Measurements from ENCODE around the gene HMGB4.

HMGB4 gene, protein sequence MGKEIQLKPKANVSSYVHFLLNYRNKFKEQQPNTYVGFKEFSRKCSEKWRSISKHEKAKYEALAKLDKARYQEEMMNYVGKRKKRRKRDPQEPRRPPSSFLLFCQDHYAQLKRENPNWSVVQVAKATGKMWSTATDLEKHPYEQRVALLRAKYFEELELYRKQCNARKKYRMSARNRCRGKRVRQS

DNA sequence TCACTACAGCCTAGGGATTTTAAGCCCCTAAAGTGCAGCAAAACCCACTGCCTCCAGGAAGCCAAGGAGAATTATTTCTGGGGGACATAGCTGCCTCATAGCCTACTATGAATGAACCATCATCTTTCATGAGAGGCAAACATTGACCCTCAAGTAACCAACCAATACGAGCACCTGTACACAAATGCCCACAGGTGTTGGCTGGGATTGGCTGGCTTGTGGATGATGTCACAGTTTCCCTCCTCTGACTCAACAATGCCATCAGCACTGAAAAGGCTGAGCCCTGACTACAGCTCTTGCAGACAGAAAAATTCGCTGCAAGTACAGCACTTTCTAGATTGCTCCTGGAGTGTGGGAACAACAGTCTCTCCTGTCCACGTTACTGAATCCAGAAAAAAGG, at the start of gene HMGB4:
TSS of gene HMGB4 (plus strand) at position 301 of the 400 bp plus-strand sequence. CDS start 113 bp downstream, outside the sequence.
- DNase-seq (ENCODE audit: low read depth in 1 of 2, low spot score in 1 of 2) = no peak

DNA sequence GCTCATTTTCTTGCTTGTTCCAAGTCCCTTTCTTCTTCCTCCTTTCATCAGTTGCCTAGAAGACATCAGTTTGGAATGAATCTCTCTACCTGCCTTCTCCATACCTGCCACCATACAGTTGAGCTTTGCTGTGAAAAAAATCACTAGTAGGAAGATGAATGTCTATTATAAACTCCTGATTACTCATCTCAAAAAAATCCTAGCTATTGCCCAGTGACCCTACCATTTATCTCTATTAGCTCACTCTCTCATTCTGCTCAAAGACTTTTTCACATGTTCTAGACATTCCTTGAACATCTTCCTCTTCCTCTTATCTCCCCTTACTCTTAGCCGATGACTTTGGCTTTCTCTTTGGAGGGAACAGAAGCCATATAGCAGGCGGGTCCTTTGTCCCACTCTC, 49.7 kb upstream of the HMGB4 start:
- DNase-seq (ENCODE audit: low read depth in 1 of 2, low spot score in 1 of 2) = no peak

DNA sequence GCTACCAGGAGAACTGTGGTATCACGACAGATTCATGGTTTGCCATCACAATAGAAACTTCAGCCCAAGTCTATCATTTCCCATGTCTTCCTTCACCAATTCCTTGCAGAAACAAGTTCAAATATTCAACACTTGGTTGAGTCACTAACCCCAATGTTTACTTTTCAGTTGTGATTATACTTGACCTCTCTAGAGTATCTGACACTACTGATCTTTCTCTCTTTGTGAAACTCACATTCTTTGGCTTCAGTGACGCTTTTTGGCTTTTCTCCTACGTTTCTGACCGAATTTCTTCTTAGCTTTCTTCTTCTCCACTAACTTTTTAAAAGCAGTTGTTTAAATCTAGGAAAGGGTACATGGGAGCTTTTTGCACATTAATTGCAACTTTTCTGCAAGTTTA, 48.8 kb upstream of the HMGB4 start:
- no peak for DNase-seq (ENCODE audit: low read depth in 1 of 2, low spot score in 1 of 2)

DNA sequence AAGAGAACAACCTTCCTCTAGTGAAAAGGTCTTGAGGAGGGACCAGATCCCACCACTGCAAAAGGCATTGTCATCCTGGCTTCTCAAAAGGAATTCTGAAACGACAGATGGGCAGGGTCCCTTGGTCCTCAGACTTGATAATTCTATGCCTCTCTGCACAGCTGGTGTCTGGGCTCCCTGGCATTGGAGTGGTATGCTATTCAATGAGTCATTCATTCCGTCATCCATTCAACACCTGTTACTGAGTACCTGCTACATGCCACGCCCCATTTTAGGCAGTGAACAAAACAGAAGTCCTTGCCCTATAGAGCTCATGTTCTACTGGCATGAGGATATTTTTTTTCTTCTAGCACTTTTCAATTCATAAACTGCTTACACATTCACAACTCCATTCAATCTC, 45.8 kb upstream of the HMGB4 start:
- no peak for DNase-seq (ENCODE audit: low read depth in 1 of 2, low spot score in 1 of 2)

DNA sequence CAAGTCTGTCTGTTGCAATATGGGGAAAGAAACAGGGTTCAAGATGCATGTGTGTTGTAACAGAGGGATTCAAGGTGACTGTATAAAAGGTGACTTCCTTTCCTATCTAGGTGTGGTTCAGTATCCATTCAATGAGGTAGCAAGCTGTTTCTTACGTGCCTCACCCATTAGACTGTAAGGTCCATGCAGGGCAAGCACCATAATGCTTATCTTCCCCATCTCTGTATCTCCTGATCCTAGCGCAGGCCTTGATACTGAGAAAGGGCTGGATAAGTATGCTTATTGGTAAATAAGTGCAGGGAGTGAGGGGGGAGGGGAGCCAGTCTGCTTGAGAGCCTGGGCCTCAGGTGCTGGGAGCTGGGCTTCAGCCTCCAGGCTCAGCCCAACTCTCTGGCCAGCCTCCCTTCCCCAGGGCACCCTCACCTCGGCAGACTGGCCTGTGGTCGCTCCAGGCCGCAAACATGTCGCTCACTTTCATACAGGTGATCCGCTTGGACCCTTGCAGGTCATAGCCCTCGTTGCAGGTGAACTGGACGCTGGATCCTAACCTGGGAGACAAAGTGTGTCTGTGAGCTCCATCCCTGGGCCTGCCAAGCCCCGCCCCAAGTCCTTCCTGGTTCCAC, 44.5 kb upstream of the HMGB4 start:
- no peak for DNase-seq (ENCODE audit: low read depth in 1 of 2, low spot score in 1 of 2)

DNA sequence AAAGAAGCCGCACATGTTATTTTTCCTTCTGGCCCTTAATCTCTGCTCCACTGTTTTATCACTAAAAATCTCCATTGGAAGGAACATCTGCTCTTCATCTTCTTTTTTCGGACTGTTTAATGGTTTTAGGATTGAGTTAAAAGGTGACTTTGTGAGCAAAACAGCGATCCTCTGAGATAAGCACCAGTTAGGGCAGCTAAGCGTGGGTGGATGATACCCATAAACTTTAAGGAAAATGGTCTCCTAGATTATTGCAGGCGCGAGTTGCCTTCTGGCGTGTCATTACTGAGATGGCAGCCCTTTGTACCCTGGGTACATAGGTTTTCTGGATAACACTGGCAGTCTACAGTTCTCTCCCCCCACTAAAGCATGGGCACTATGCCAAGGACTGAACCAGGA, 44.0 kb upstream of the HMGB4 start:
- DNase-seq (ENCODE audit: low read depth in 1 of 2, low spot score in 1 of 2) = no peak

DNA sequence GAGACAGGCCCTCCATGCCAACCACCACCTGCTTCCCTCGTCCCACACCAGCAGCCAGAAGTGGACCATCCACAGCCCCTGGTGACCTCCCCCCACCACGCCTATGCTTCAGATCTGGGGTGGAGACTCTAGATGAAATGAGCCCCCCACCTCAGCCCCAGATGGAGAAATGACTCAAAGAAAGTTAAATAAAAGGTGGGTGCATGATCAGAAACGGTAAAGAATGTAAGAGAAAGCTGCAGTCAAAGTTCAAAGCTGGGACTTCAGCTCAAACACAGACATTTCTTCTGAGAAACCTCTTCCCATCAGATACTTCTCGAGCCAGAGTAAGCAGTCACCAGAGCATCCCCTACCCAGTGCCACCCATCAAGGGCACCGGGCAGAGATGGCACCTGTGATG, 43.1 kb upstream of the HMGB4 start:
- no peak for DNase-seq (ENCODE audit: low read depth in 1 of 2, low spot score in 1 of 2)

DNA sequence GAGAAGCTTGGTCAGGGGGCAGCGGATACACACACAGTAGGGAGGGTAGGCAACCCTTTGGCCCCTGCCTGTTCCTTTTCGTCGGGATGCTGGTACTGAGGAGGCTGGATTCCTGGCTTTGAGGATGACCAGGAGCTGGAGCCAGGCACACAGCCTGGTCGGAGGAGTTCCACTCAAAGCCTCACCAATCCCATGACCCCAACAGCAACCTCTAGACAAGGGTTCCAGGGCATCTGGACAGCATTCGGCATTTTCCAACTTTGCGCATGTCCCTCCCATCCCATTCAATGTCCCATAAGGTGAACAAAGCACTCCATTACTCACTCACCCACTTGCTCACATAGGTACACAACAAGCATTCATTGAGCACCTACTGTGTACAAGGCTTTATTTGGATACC, 42.6 kb upstream of the HMGB4 start:
- no peak for DNase-seq (ENCODE audit: low read depth in 1 of 2, low spot score in 1 of 2)

DNA sequence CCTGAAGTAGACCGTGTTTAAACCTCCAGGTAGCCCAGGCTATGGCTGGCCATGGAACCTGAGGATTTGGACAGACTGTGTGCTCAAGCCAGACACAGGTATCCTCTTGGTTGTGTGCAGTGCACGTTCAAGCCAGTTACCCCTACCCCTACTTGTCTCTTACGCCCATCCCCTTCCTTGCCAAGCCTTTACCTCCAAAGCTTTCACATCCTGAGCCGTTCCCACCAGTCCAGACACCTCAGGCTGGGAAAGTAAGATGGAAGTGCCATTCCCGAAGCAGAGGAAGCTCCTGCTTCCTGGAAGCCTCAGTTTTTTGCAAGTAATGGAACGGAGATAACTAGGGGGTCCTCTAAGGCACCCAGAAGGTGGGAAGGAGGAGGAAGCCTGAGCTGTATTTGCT, 41.5 kb upstream of the HMGB4 start:
- DNase-seq (ENCODE audit: low read depth in 1 of 2, low spot score in 1 of 2) = no peak

DNA sequence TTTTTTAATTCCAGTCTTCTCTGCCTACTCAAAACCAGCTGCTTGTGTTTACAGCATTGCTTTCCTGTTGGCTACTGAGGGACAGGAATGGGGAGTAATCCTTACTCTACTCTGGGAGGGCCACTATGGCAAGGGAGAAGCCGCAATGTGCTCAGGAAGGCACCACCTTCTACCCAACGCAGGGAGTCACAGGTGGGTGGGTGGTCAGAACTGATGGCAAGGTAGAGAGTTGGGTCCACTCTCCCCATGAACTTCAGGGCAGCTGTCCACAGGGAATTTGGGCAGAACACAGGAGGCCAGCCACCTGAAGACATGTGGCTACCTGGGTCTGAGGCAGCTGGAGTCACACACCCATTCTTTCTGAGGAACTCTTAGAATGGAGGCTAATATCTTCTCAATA, 40.5 kb upstream of the HMGB4 start:
- no peak for DNase-seq (ENCODE audit: low read depth in 1 of 2, low spot score in 1 of 2)

DNA sequence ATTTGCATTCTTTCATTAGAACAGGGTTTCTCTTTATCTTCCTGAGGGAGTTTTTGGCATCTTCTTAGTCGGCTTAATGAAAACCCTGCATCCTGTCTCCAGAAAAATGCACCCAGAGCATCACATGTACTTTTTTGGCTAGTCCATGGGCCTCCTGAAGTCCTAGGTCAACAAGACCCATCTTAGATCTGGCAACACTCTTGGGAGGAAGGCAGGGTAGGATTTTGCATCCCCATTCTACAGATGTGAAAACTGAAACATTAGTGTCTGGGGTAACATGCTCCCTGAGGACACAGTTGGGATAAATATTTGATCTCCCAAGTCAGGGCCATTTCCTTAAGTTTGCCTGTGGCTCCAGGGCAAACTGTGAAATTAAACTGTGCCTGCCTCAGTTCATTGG, 40.0 kb upstream of the HMGB4 start:
- no peak for DNase-seq (ENCODE audit: low read depth in 1 of 2, low spot score in 1 of 2)

DNA sequence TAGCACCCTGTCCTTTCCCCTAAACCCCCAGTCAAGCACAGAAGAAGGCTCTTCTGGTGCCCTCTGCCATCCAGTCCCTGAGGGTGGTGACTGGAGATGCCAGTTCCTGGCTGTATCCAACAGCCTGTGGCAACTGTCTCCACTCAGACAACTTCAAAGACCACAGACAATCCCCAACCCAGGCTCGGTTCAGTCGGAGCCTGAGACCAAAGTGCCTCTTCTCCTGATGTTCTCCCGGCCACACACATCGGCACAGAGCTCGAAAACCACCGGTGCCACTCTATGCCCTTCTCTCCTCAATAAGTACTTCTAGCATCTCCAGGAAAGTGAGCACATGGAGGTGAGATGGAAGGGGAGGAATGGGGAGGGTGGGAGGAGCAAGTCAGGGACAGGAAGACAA, 39.6 kb upstream of the HMGB4 start:
- no peak for DNase-seq (ENCODE audit: low read depth in 1 of 2, low spot score in 1 of 2)

DNA sequence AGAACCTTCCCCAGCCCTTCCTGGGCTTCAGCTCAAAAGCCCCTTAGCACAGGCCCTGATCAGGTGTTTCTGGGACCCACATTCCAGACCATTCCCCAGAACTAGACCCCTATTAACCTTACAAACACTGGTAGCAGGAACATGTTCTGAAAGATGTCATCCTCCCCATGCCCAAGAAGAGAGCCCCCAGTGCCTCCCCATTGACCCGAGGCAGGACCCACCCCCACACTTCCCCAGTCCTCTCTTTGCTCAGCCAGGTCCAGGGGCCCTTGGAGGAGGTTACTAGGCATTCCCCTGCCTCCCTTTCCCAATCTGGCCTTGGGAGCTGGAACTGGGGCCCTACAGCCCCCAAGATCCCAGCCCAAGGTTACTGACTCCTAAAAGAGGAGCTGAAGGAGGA, 38.9 kb upstream of the HMGB4 start:
- DNase-seq (ENCODE audit: low read depth in 1 of 2, low spot score in 1 of 2) = no peak

DNA sequence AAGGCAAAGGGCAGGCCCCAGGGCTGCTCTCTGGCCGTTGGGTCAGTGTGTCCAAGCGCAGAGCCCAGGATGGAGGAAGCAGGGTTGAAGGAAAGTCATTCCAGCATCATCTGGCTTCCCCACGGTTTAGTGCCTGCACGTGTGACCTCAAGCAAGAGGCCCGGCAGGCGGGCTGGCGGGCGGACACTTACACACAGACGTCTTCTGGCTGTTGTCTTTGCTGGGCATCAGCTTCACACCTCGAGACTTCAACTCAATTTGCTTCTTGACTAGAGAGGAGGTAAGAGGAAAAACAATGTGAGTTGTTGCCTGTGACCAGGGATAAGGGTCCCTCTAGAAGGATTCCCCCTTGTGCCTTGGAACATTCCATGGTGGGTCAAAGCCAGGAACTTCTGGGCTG, 38.4 kb upstream of the HMGB4 start:
- no peak for DNase-seq (ENCODE audit: low read depth in 1 of 2, low spot score in 1 of 2)

DNA sequence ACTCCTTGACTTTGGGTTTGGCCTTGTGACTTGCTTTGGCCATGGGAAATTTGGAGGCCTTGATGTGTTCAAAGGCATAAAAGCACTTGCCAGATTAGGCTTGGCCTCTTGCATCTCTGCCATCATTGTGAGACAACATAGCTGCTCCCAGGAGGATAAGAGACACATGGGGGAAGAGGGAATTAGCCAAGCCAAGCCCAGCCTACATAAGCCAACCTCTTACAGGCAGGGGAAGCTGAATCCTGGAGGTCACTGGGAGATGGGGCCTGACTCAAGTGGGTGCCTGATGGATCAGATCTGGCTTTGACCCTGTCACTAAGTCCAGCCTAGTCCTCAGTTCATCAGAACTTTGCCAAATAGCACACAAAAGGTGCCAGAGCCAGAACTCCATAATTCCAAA, 37.6 kb upstream of the HMGB4 start:
- no peak for DNase-seq (ENCODE audit: low read depth in 1 of 2, low spot score in 1 of 2)

DNA sequence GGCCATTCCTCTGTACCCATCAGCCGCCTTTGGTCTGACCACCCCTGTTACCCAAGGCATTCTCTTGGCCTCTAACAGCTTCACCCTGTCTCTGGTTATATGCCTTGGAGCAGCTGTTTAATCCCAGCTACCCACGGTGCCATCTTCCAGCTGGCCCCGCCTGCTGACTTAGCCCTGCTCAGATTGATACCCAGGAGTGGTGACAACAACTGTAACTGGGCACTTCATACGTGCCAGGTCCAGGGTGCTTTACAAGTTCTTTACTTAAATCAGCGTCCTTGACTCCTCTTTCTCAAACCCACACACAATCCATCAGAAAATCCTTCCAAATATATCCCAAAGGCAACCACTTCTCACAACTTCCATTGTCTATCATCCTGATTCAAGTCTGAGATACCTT, 37.2 kb upstream of the HMGB4 start:
- no peak for DNase-seq (ENCODE audit: low read depth in 1 of 2, low spot score in 1 of 2)

DNA sequence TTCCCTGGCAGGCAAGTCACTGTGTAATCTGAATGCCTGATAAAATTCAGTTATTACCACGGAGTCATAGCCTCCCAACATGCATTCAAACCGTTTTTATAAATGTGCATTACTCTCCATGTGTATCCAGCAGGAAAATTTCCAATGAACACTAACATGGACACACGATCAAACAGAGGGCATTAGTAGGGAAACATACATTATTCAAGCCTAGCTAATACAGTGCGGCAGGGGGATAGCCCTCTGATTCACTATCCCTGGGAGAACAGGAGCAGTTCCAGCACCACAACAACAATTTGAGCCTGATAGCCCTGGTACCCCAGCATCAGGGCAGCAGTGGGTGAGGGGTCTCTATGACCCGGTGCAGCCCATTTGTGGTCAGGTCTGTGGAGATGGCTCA, 35.8 kb upstream of the HMGB4 start:
- DNase-seq (ENCODE audit: low read depth in 1 of 2, low spot score in 1 of 2) = no peak

DNA sequence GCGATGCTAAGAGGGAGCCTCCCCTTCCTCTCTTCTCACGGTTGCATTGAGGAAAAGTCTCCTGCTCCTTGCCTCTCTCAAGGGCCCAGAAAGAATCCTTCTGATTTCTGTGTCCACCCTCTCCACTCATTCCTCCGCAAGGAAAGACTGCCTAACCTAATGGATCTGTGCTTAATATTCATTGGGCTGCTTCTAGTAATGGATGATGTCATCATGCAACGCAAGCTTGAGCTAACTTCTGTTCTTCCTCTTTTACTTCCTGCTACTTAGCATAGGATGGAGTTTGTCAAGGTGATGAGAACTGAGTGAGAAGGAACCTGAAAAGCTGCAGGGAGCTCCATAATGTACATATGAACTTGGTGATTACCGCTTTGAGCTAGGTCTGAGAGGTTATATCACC, 35.2 kb upstream of the HMGB4 start:
- no peak for DNase-seq (ENCODE audit: low read depth in 1 of 2, low spot score in 1 of 2)

DNA sequence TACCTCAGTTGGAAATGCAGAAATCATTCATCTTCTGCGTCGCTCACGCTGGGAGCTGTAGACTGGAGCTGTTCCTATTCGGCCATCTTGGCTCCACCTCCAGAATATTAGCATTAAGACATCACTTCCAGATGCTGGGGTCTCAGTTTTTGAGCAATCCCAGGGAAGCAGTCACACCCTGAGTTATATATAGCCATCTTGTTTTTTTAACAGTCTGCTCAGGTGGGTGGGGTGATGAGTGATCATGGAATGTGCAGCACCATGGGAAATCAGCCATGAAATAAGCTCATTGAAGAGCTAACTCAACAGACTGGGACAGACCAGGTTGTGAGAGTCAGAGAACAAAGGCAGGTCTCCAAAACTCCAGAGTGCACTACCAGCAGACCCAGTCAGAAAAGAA, 27.0 kb upstream of the HMGB4 start:
- no peak for DNase-seq (ENCODE audit: low read depth in 1 of 2, low spot score in 1 of 2)

DNA sequence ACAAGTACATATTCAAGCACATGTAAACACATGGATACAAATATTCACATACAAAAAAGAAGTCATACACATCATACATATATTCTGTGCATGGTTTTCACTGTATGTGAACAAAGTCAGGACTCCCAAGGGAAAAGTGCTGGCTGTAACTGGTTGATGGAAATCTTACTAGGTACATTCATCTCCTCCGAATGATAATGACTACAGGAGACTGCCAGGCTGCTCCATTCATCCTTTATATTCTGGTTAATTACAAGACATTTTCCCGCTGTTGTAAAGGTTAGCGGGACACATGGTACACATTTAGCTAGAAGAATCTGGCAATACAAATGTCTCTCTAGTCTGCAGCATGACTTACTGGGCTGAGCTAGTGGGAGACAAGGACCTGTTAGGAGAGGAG, 26.2 kb upstream of the HMGB4 start:
- no peak for DNase-seq (ENCODE audit: low read depth in 1 of 2, low spot score in 1 of 2)

DNA sequence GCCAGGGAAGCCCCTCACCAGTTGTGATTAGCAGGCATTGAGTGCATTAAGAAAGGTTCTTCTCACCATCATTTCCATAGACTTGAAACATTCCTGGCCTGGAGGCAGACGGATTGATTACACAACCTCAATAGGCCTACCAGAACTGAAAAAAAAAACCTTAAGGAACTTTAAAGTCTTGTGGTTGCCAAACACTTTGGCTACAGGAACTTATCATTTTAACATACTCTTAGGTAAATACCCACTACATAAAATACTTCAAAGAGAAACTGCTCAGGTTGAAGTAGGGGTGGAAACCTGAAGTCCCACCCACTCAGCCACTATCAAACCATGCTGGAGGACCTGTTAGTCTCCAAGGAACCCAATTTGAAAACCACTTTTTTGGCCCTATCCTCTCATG, 22.4 kb upstream of the HMGB4 start:
- DNase-seq (ENCODE audit: low read depth in 1 of 2, low spot score in 1 of 2) = no peak

DNA sequence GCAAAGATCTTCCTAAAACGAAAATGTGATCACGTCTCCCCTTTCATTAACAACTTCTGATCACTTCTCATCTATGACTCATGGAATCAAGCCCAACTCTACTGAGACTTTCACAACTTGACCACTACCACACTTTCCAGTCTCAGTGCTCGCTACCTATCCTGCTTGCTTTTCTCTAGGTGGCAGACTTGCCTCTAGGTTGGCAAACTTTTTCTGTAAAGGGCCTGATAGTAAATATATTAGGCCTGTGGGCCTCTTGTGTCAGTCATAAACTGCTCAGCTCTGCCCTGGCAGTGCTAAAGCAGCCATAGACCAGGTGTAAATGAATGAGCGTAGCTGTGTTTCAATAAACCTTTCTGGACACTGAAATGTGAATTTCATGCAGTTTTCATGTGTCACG, 21.5 kb upstream of the HMGB4 start:
- no peak for DNase-seq (ENCODE audit: low read depth in 1 of 2, low spot score in 1 of 2)

DNA sequence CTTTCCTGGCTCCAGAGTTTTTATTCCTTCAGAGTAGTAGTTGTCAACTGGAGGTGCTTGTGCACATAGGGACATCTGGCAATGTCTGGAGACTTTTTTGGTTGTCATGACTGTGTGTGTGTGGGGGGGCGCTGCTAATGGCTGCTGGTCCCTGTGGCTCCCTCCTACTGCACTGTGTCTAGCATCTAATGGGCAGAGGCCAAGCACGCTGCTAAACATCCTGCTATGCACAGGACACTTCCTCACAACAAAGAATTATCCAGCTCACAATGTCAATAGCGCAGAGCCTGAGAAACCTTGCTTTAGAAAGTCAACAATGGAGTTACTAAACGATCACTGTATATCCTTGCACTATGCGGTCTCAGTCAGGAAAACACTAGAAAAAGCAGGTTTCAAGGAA, 19.7 kb upstream of the HMGB4 start:
- DNase-seq (ENCODE audit: low read depth in 1 of 2, low spot score in 1 of 2) = no peak

DNA sequence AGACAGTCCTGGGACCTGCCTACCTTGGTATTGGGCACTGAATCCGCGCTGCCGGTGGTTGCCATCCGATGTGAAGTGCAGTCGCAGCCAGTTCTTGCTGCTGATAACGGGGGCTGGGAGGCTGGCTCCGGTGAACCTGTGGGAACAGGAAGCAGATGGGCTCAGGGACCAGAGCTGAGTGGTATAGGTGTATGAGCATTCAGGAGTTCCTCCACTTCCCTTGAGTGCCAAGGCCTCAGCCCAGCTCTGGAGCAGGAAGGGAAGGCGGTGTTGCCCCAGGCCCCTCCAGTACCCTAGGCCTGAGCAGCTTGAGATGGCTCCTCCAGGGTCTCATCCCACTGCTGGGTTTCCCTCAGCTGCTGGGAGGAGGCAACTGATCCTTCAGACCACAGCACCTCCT, 17.0 kb upstream of the HMGB4 start:
- no peak for DNase-seq (ENCODE audit: low read depth in 1 of 2, low spot score in 1 of 2)

Data from stimulated activated CD4-positive, alpha-beta T cell treated with anti-CD3 and anti-CD28 coated beads, Interleukin-15, amount 100 ng/mL, for 1 hour (primary cell).